Measurements from ENCODE around the gene SFI1.
"Not testable (repeated sequence)": the region's sequence is repeated elsewhere in the genome, so short reads cannot be mapped to it uniquely, and the experiment has no call there.

Gene SFI1

GRCh38 chr22:31556627-31557203 lies 60.4 kb downstream of the SFI1 start:
- DNase-seq = peak; percentile 28 to 33

GRCh38 chr22:31558546-31558945 lies 62.2 kb downstream of the SFI1 start:
- DNase-seq = not testable (repeated sequence)

- peak; percentile 39 to 47 for DNase-seq
These were observed 65.0 kb downstream of the SFI1 start for GRCh38 chr22:31561238-31561887.

GRCh38 chr22:31561970-31562369 lies 65.6 kb downstream of the SFI1 start:
- DNase-seq = no peak

- no peak for DNase-seq
These were observed 70.1 kb downstream of the SFI1 start for GRCh38 chr22:31566484-31566883.

GRCh38 chr22:31567196-31567595 lies 70.9 kb downstream of the SFI1 start:
- no peak for DNase-seq

- DNase-seq = no peak
These were observed 71.4 kb downstream of the SFI1 start for GRCh38 chr22:31567702-31568101.

- DNase-seq = peak in 1 of 2 experiments; percentile 8
These were observed 72.8 kb downstream of the SFI1 start for GRCh38 chr22:31569126-31569525.

- DNase-seq = no peak
These were observed 76.6 kb downstream of the SFI1 start for GRCh38 chr22:31572939-31573338.

GRCh38 chr22:31574055-31574670 lies 77.8 kb downstream of the SFI1 start:
- DNase-seq = no peak

- DNase-seq = no peak
These were observed 78.9 kb downstream of the SFI1 start for GRCh38 chr22:31575190-31575589.

GRCh38 chr22:31577711-31578110 lies 81.4 kb downstream of the SFI1 start:
- DNase-seq = no peak

- DNase-seq = no peak
These were observed 81.8 kb downstream of the SFI1 start for GRCh38 chr22:31578171-31578570.

GRCh38 chr22:31579835-31580242 lies 83.5 kb downstream of the SFI1 start:
- no peak for DNase-seq

GRCh38 chr22:31583861-31584485 lies 87.6 kb downstream of the SFI1 start:
- DNase-seq = no peak

- no peak for DNase-seq
These were observed 88.4 kb downstream of the SFI1 start for GRCh38 chr22:31584804-31585160.

GRCh38 chr22:31585161-31585859 lies 89.0 kb downstream of the SFI1 start:
- peak; percentile 18 to 27 for DNase-seq

GRCh38 chr22:31586137-31586920 lies 90.0 kb downstream of the SFI1 start:
- no peak for DNase-seq

GRCh38 chr22:31588970-31589675 lies 92.8 kb downstream of the SFI1 start:
- DNase-seq = no peak

- DNase-seq = not testable (repeated sequence)
These were observed 93.8 kb downstream of the SFI1 start for GRCh38 chr22:31590161-31590560.

GRCh38 chr22:31595271-31595670 lies 98.9 kb downstream of the SFI1 start:
- DNase-seq = no peak

Data from AML-193 (cell line).